Esophagus muscularis mucosa (tissue), 4 donors: ENCODE data around the gene CHPF2. TPM values are rescaled to one million over a fixed set of nuclear protein-coding genes. Genes with fewer than 3 reads are reported as not detected.

Experiments used
- DNase-seq: peaks from one replicate; pipeline ENCODE4 v3.0.0-alpha.2; 2017; ENCODE audit errors: extremely low spot score
- H3K27ac ChIP-seq, 4 donors: fragments of 200-600 bp; sonication (generic); replicated peaks in 1 of 4; 1 replicate in 3 of 4; 2 replicates in 1 of 4; pipeline ENCODE4 v1.5.1; 2016 to 2019; ENCODE audit warnings: mild to moderate bottlenecking in 1 of 4
- H3K27me3 ChIP-seq, 4 donors: fragments of 200-600 bp; sonication (generic); one replicate each; pipeline versions ENCODE4 v1.5.1 to v1.6.0; 2016 to 2019
- H3K36me3 ChIP-seq, 4 donors: fragments of 200-600 bp; sonication (generic); one replicate each; pipeline ENCODE4 v1.5.1; 2016 to 2019
- H3K4me1 ChIP-seq, 4 donors: fragments of 200-600 bp; sonication (generic); one replicate each; pipeline ENCODE4 v1.5.1; 2016 to 2019
- H3K4me3 ChIP-seq, 4 donors: fragments of 200-600 bp; sonication (generic); 1 replicate in 2 of 4; 2 replicates in 2 of 4; pipeline ENCODE4 v1.5.1; 2016 to 2019; ENCODE audit warnings: mild to moderate bottlenecking in 4 of 4, moderate library complexity in 1 of 4
- H3K9me3 ChIP-seq, 4 donors: fragments of 200-600 bp; sonication (generic); 1 replicate in 3 of 4; 2 replicates in 1 of 4; pipeline ENCODE4 v1.5.1; 2016 to 2019
- CTCF ChIP-seq, 3 experiments: fragments of 200-600 bp in 2 of 3; fragments of 450-650 bp in 1 of 3; sonication (generic) in 2 of 3; IDR thresholded peaks; one replicate each; pipeline ENCODE4 v1.5.1; 2017 to 2019; ENCODE audit warnings: antibody characterized with exemption in 3 of 3, mild to moderate bottlenecking in 2 of 3, moderate library complexity in 1 of 3
- EP300 ChIP-seq: sonication (generic); formaldehyde crosslinking; IDR thresholded peaks from one replicate; pipeline ENCODE4 v1.6.1; 2017; ENCODE audit warnings: antibody characterized with exemption
- POLR2A ChIP-seq: fragments of 450-650 bp; IDR thresholded peaks from one replicate; pipeline ENCODE4 v1.6.1; 2017; ENCODE audit warnings: antibody characterized with exemption, moderate library complexity, mild to moderate bottlenecking, low read depth
- POLR2AphosphoS5 ChIP-seq, 2 donors: sonication (generic); formaldehyde crosslinking; IDR thresholded peaks; one replicate each; pipeline ENCODE4 v1.6.1; 2017; ENCODE audit warnings: antibody characterized with exemption in 2 of 2
- WGBS: methylation state at CpG from one replicate; pipeline ENCODE4 v1.1.5; 2018; 5-methylcytosine and 5-hydroxymethylcytosine counted together
- intact Hi-C: fragments of 100-400 bp; cut with DNase I; formaldehyde crosslinking; loops from one replicate; pipeline ENCODE4 v1.15.1; 2023
- total RNA-seq, 4 donors: library from RNA; depleted of rRNA; stranded (reverse); fragments of >200 nt; gene quantifications; one replicate each; pipeline versions ENCODE4 v1.1.0 to v1.2.1, GENCODE V29; 2016

Gene CHPF2
- total RNA-seq, 4 donors from 2014 or later: 23.7 to 39.4 (median 26.8) TPM

- Histone ChIP-seq H3K27ac (no peak overlapping the region), H3K9me3 (no peaks in the 10 kb centered on the region), H3K4me1 (no peaks in the 10 kb centered on the region), H3K27me3 (peaks cover 0 to 44% (median 2%) of the 10 kb centered on the region in 4 donors), H3K4me3 (no peak overlapping the region), H3K36me3 (peaks cover 0 to 6% (median 3%) of the 10 kb centered on the region in 4 donors)
- TF ChIP-seq CTCF (IDR thresholded peaks at IDR 0.05) (no peak), POLR2AphosphoS5 (IDR thresholded peaks at IDR 0.05) (no peak), EP300 (no peak), POLR2A (no peak)
- DNase-seq: no peak
- WGBS: 71% methylated on average over 9 of the region's 9 CpGs
- intact Hi-C loops: no loop called here
Observed at GRCh38 chr7:151207315-151207714, 25.0 kb upstream of the CHPF2 start.

GRCh38 chr7:151207804-151208203, 24.5 kb upstream of the CHPF2 start:
- no peak for DNase-seq
- Histone ChIP-seq H3K4me3 (no peak overlapping the region), H3K27ac (no peak overlapping the region), H3K9me3 (no peaks in the 10 kb centered on the region), H3K4me1 (no peaks in the 10 kb centered on the region), H3K27me3 (peaks cover 0 to 41% (median 2%) of the 10 kb centered on the region in 4 donors), H3K36me3 (peaks cover under 1 to 11% (median 8%) of the 10 kb centered on the region in 4 donors)
- 33% methylated on average over 1 of the region's 12 CpGs for whole genome bisulfite sequencing
- intact Hi-C loops: no loop called here
- no peak for TF ChIP-seq CTCF (IDR thresholded peaks at IDR 0.05)

- Histone ChIP-seq H3K27me3 (peaks cover 0 to 35% (median 2%) of the 10 kb centered on the region in 4 donors), H3K27ac (no peak overlapping the region), H3K4me3 (no peak overlapping the region), H3K4me1 (no peaks in the 10 kb centered on the region), H3K9me3 (no peaks in the 10 kb centered on the region), H3K36me3 (peaks cover 6 to 17% (median 14%) of the 10 kb centered on the region in 4 donors)
- DNase-seq: no peak
- 74% methylated on average over 9 of the region's 9 CpGs for WGBS
- intact Hi-C loops: no loop called here
- TF ChIP-seq POLR2AphosphoS5 (IDR thresholded peaks at IDR 0.05) (no peak), CTCF (IDR thresholded peaks at IDR 0.05) (no peak), EP300 (no peak), POLR2A (no peak)
Observed at GRCh38 chr7:151208253-151208862, 23.9 kb upstream of the CHPF2 start.

GRCh38 chr7:151209588-151209987, 22.7 kb upstream of the CHPF2 start:
- Histone ChIP-seq H3K27ac (no peak overlapping the region), H3K36me3 (peaks cover 19 to 29% (median 26%) of the 10 kb centered on the region in 4 donors), H3K4me1 (no peaks in the 10 kb centered on the region), H3K27me3 (peaks cover 0 to 23% (median under 1%) of the 10 kb centered on the region in 4 donors), H3K4me3 (no peak overlapping the region), H3K9me3 (no peaks in the 10 kb centered on the region)
- no peak for DNase-seq
- no peak for TF ChIP-seq POLR2AphosphoS5 (IDR thresholded peaks at IDR 0.05)
- TF ChIP-seq CTCF (IDR thresholded peaks at IDR 0.05): no peak
- TF ChIP-seq EP300: no peak
- no peak for TF ChIP-seq POLR2A
- WGBS: 88% methylated on average over 6 of the region's 6 CpGs
- intact Hi-C loops: no loop called here
